ENCODE results near the gene TSPAN4.
A peak's percentile ranks its signal among the peaks of the same experiment; 100 is the strongest.

TSPAN4 gene

DNA sequence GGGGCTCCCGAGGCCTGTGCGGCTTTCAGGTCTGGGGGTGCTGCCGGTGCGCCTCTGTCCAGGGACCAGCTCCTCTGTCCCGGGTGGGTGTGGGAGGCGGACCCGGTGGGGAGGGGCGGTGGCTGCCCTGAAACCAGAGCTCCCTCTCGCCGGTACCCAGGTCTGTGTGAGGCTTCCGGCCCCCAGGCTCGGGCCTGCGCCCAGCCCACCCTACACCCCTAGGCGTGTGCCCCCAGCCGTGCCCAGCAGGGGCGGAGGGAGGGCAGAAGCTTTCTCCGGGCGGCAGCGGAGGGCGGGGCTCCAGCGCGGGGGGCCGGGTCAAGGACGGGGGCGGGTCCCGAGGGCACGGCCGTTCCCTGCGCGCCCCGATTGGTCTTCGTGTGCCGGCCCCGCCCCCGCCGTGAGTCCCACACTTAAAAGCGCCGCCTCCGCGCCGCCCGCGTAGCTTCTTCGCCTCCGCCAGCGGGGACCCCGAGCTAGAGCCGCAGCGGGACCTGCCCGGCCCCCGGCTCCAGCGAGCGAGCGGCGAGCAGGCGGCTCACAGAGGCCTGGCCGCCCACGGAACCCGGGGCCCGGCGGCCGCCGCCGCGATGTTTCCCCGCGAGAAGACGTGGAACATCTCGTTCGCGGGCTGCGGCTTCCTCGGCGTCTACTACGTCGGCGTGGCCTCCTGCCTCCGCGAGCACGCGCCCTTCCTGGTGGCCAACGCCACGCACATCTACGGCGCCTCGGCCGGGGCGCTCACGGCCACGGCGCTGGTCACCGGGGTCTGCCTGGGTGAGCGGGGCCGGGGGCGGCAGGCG is 23.3 kb upstream of the TSPAN4 start:
- Histone ChIP-seq H3K9me3 (ENCODE audit: control extremely low read depth in 1 of 5, control insufficient read depth in 4 of 5, insufficient read depth in 2 of 5, low read depth in 1 of 5, low read length in 4 of 5) (no peaks in the 10 kb centered on the region), H3K27me3 (replicated peaks in 2 of 5; ENCODE audit: control insufficient read depth in 4 of 5, insufficient read depth in 5 of 5, low read length in 4 of 5) (no peaks in the 10 kb centered on the region), H3K4me1 (ENCODE audit: control extremely low read depth in 1 of 4, control insufficient read depth in 4 of 4, insufficient read depth in 4 of 4, low read length in 3 of 4) (peaks cover 0 to 34% (median 33%) of the 10 kb centered on the region in 4 experiments), H3K36me3 (ENCODE audit: control insufficient read depth in 4 of 4, insufficient read depth in 4 of 4, low read length in 3 of 4) (peaks cover 0 to 22% (median 12%) of the 10 kb centered on the region in 4 experiments), H3K27ac (ENCODE audit: insufficient read depth in 1 of 2, low read depth in 1 of 2, low read length in 2 of 2, poor library complexity in 1 of 2, severe bottlenecking in 2 of 2) (peak overlapping the region; percentile 70 to 85), H3K4me3 (ENCODE audit: control insufficient read depth in 1 of 7, extremely low read depth in 1 of 7, insufficient read depth in 4 of 7, low read depth in 2 of 7, low read length in 6 of 7) (peak overlapping the region; percentile 65 to 87 (median 81))
- ChIA-PET CTCF (interaction anchor here (0.6 to 3.3 kb wide), 10 partner anchors 8 to 254 kb away, joined by 3 to 15 read pairs (median 4); partner anchors contain the start of genes PIDD1, RPLP2 and TSPAN4), POLR2A (interaction anchor here (0.6 to 2.7 kb wide), 9 partner anchors 9 to 93 kb away, joined by 3 to 17 read pairs (median 7); partner anchors contain the start of genes CD151, CRACR2B, POLR2L and RPLP2)
- 0% methylated on average over 80 of the region's 96 CpGs for WGBS (ENCODE audit: insufficient coverage)
- peak; percentile 86 to 94 (median 92) for DNase-seq

DNA sequence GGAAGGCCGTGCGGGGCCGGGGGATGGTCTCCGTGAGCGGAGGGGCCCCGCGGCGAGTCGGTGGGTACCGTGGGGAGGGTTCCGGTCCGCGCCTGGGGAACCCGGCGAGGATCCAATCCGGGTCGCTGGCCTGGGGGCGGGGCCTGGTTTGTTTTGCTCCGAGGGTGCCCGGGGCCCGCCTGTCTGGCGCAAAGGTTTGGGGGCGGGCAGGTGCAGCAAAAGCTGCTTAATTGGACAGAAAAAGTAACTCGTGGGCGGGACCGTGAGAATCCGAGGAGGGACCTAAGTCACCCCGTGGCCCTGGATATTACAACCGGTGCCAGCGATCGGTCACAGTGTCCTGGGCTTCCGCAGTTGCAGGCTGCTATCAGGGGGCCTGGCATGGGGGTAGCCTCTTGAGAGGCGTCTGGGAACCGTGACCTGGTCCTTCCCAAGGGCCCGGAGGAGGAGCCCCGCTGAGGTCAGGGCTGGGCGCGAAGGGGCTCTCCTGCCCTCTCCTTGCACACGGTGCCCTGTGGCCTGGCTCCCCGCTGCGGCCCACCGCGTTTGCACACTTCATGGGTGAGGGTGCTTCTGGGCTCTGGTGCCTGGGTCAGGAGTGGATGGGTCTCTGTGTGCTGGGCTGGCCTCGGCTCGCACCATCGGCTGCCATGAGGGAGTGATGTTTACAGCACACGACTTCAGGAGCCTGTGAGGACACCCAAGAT is 22.6 kb upstream of the TSPAN4 start:
- peak overlapping the region; percentile 65 to 87 (median 81) for H3K4me3 ChIP-seq (ENCODE audit: control insufficient read depth in 1 of 7, extremely low read depth in 1 of 7, insufficient read depth in 4 of 7, low read depth in 2 of 7, low read length in 6 of 7)
- DNase-seq = peak; percentile 93 to 97 (median 97)
- H3K9me3 ChIP-seq (ENCODE audit: control extremely low read depth in 1 of 5, control insufficient read depth in 4 of 5, insufficient read depth in 2 of 5, low read depth in 1 of 5, low read length in 4 of 5) = no peaks in the 10 kb centered on the region
- POLR2A ChIA-PET = interaction anchor here (0.6 to 2.7 kb wide), 9 partner anchors 8 to 93 kb away, joined by 3 to 17 read pairs (median 7); partner anchors contain the start of genes CD151, CRACR2B, POLR2L and RPLP2
- H3K27ac ChIP-seq (ENCODE audit: insufficient read depth in 1 of 2, low read depth in 1 of 2, low read length in 2 of 2, poor library complexity in 1 of 2, severe bottlenecking in 2 of 2) = peak overlapping the region; percentile 70 to 85
- CTCF ChIA-PET = interaction anchor here (0.6 to 3.4 kb wide), 7 partner anchors 8 to 21 kb away, joined by 3 to 15 read pairs (median 5); partner anchors contain the start of gene RPLP2
- peaks cover 0 to 29% (median 15%) of the 10 kb centered on the region in 4 experiments for H3K36me3 ChIP-seq (ENCODE audit: control insufficient read depth in 4 of 4, insufficient read depth in 4 of 4, low read length in 3 of 4)
- no peaks in the 10 kb centered on the region for H3K27me3 ChIP-seq (replicated peaks in 2 of 5; ENCODE audit: control insufficient read depth in 4 of 5, insufficient read depth in 5 of 5, low read length in 4 of 5)
- peaks cover 0 to 34% (median 33%) of the 10 kb centered on the region in 4 experiments for H3K4me1 ChIP-seq (ENCODE audit: control extremely low read depth in 1 of 4, control insufficient read depth in 4 of 4, insufficient read depth in 4 of 4, low read length in 3 of 4)
- WGBS (ENCODE audit: insufficient coverage) = 4% methylated on average over 46 of the region's 47 CpGs

DNA sequence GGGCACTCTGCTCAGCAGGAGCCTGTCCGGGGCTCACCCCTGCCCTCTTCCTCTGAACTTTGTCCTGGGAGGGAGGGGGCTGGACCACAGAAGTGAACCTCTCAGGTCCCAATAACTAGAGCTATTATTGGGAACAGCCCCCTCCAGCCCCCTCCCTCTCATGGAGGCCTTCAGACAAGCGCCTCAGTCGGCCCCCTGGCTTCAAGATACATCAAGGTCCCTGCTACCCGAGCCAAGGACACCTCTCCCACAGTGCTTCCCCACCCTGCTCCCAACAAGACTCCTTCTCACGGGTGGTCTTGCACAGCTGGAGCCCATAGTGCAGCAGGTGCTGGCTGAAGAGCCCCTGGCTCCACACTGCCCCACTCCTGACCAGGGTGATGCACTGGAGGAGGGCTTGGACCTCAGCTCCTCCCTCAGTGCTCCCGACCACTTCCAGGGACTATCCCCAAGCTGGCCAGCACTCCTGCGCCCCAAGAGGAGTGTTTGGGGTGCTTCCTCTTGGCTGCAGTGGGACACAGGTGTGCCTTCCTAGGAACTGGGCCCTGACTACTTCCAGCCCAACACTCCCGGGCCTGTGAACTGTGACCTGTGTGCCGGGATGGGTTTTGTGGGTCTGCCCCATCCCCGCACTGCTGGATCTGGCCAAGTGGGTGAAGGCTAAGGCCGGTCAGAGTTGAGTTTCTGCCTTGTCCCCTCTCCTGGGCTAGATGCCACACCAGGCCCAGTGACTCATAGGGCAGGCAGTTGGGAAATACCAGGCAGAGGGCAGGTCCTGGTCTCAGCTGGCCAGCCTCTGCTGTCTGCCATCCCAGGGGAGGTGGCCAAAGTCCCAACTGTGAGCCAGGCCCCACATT is 21.8 kb upstream of the TSPAN4 start:
- Histone ChIP-seq H3K27me3 (replicated peaks in 2 of 5; ENCODE audit: control insufficient read depth in 4 of 5, insufficient read depth in 5 of 5, low read length in 4 of 5) (peaks cover 0 to 4% (median 0%) of the 10 kb centered on the region in 5 experiments), H3K4me1 (ENCODE audit: control extremely low read depth in 1 of 4, control insufficient read depth in 4 of 4, insufficient read depth in 4 of 4, low read length in 3 of 4) (peaks cover 0 to 41% (median 37%) of the 10 kb centered on the region in 4 experiments), H3K27ac (ENCODE audit: insufficient read depth in 1 of 2, low read depth in 1 of 2, low read length in 2 of 2, poor library complexity in 1 of 2, severe bottlenecking in 2 of 2) (peak overlapping the region in 1 of 2 experiments; percentile 85), H3K36me3 (ENCODE audit: control insufficient read depth in 4 of 4, insufficient read depth in 4 of 4, low read length in 3 of 4) (peaks cover 0 to 32% (median 19%) of the 10 kb centered on the region in 4 experiments), H3K4me3 (ENCODE audit: control insufficient read depth in 1 of 7, extremely low read depth in 1 of 7, insufficient read depth in 4 of 7, low read depth in 2 of 7, low read length in 6 of 7) (peak overlapping the region; percentile 63 to 86 (median 79)), H3K9me3 (ENCODE audit: control extremely low read depth in 1 of 5, control insufficient read depth in 4 of 5, insufficient read depth in 2 of 5, low read depth in 1 of 5, low read length in 4 of 5) (no peaks in the 10 kb centered on the region)
- no peak for DNase-seq
- 77% methylated on average over 10 of the region's 11 CpGs for WGBS (ENCODE audit: insufficient coverage)
- CTCF ChIA-PET = interaction anchor here (0.6 to 3.4 kb wide), 5 partner anchors 8 to 26 kb away, joined by 3 to 15 read pairs (median 4); partner anchors contain the start of gene RPLP2
- POLR2A ChIA-PET = interaction anchor here (1.5 to 2.7 kb wide), 5 partner anchors 9 to 21 kb away, joined by 4 to 17 read pairs (median 10); partner anchors contain the start of genes CD151, POLR2L, RPLP2 and TSPAN4

DNA sequence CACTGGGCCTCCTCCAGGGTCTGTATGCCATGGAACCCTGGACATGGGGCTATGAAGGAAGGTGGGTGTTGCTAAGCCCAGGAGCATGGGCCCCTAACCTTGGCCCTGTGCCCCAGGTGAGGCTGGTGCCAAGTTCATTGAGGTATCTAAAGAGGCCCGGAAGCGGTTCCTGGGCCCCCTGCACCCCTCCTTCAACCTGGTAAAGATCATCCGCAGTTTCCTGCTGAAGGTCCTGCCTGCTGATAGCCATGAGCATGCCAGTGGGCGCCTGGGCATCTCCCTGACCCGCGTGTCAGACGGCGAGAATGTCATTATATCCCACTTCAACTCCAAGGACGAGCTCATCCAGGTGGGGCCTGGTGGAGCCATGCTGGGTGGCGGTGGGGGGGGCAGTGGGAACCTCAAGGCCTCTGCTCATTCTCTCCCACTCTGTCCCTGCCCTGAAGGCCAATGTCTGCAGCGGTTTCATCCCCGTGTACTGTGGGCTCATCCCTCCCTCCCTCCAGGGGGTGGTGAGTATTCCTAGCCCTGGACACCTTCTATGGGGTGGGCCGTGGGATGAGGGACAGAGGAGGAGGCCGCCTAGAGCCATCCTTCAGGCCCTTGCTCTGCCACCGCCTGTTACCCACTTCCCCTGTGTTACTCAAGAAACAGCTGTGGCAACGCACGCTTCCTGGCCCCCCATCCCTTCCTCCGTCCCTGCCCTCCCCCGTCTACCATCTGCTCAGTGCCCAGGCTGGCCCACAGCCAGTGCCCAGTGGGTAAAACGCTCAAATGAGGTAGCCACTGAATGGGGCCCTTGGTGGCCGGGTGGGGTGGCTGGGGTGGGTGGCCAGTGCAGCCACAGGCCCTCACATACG is 20.9 kb upstream of the TSPAN4 start:
- ChIA-PET POLR2A (interaction anchor here (0.6 to 1.7 kb wide), 3 partner anchors 9 to 21 kb away, joined by 3 to 4 read pairs (median 3); partner anchors contain the start of gene TSPAN4), CTCF (interaction anchor here (0.6 to 3.4 kb wide), 5 partner anchors 9 to 25 kb away, joined by 3 to 14 read pairs (median 3); partner anchors contain the start of gene RPLP2)
- Histone ChIP-seq H3K27me3 (replicated peaks in 2 of 5; ENCODE audit: control insufficient read depth in 4 of 5, insufficient read depth in 5 of 5, low read length in 4 of 5) (peaks cover 0 to 4% (median 2%) of the 10 kb centered on the region in 5 experiments), H3K36me3 (ENCODE audit: control insufficient read depth in 4 of 4, insufficient read depth in 4 of 4, low read length in 3 of 4) (peaks cover 0 to 32% (median 16%) of the 10 kb centered on the region in 4 experiments), H3K9me3 (ENCODE audit: control extremely low read depth in 1 of 5, control insufficient read depth in 4 of 5, insufficient read depth in 2 of 5, low read depth in 1 of 5, low read length in 4 of 5) (no peaks in the 10 kb centered on the region), H3K27ac (ENCODE audit: insufficient read depth in 1 of 2, low read depth in 1 of 2, low read length in 2 of 2, poor library complexity in 1 of 2, severe bottlenecking in 2 of 2) (peak overlapping the region in 1 of 2 experiments; percentile 55), H3K4me3 (ENCODE audit: control insufficient read depth in 1 of 7, extremely low read depth in 1 of 7, insufficient read depth in 4 of 7, low read depth in 2 of 7, low read length in 6 of 7) (peak overlapping the region in 3 of 7 experiments; percentile 79 to 86 (median 82)), H3K4me1 (ENCODE audit: control extremely low read depth in 1 of 4, control insufficient read depth in 4 of 4, insufficient read depth in 4 of 4, low read length in 3 of 4) (peaks cover 0 to 48% (median 43%) of the 10 kb centered on the region in 4 experiments)
- DNase-seq = peak in 2 of 3 donors; percentile 64 to 71
- 55% methylated on average over 17 of the region's 22 CpGs for WGBS (ENCODE audit: insufficient coverage)

DNA sequence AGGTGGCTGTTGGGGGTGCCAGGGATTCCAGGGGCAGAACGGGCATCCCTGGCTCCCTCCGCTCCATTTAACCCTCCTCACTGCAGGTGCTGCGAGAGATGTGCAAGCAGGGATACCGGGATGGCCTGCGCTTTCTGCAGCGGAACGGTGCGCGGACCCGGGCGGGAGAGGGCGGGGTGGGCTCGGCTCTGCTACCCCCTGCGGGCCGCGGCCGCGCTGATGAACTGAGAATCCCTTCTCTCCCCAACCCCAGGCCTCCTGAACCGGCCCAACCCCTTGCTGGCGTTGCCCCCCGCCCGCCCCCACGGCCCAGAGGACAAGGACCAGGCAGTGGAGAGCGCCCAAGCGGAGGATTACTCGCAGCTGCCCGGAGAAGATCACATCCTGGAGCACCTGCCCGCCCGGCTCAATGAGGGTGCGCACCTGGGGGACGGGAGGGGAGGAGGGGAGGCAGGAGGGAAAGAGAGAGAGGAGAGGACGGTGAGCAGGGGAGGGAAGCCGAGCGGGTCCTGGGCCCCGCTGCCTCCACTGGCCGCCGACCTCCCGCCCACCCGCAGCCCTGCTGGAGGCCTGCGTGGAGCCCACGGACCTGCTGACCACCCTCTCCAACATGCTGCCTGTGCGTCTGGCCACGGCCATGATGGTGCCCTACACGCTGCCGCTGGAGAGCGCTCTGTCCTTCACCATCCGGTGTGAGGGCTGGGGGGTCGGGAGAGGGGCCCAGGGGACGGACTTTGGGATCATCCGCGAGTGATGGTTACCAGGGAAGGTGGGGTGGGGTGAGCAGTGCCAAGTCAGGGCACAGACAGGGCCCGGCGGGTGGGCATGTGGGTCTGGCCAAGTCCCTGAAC is 19.0 kb upstream of the TSPAN4 start:
- H3K4me1 ChIP-seq (ENCODE audit: control extremely low read depth in 1 of 4, control insufficient read depth in 4 of 4, insufficient read depth in 4 of 4, low read length in 3 of 4) = peaks cover 0 to 64% (median 59%) of the 10 kb centered on the region in 4 experiments
- 96% methylated on average over 32 of the region's 53 CpGs for WGBS (ENCODE audit: insufficient coverage)
- DNase-seq = no peak
- peaks cover 0 to 32% (median 16%) of the 10 kb centered on the region in 4 experiments for H3K36me3 ChIP-seq (ENCODE audit: control insufficient read depth in 4 of 4, insufficient read depth in 4 of 4, low read length in 3 of 4)
- H3K4me3 ChIP-seq (ENCODE audit: control insufficient read depth in 1 of 7, extremely low read depth in 1 of 7, insufficient read depth in 4 of 7, low read depth in 2 of 7, low read length in 6 of 7) = no peak overlapping the region
- H3K27me3 ChIP-seq (replicated peaks in 2 of 5; ENCODE audit: control insufficient read depth in 4 of 5, insufficient read depth in 5 of 5, low read length in 4 of 5) = peaks cover 0 to 17% (median 10%) of the 10 kb centered on the region in 5 experiments
- POLR2A ChIA-PET = no interaction called here
- CTCF ChIA-PET = interaction anchor here (1.0 to 3.4 kb wide), 5 partner anchors 7 to 20 kb away, joined by 3 to 14 read pairs (median 4); partner anchors contain the start of gene CD151
- no peaks in the 10 kb centered on the region for H3K9me3 ChIP-seq (ENCODE audit: control extremely low read depth in 1 of 5, control insufficient read depth in 4 of 5, insufficient read depth in 2 of 5, low read depth in 1 of 5, low read length in 4 of 5)
- no peak overlapping the region for H3K27ac ChIP-seq (ENCODE audit: insufficient read depth in 1 of 2, low read depth in 1 of 2, low read length in 2 of 2, poor library complexity in 1 of 2, severe bottlenecking in 2 of 2)
